ENCODE measurements around the gene GALE.
"Not testable (repeated sequence)": the region's sequence is repeated elsewhere in the genome, so short reads cannot be mapped to it uniquely, and the experiment has no call there.

The GALE gene

DNA sequence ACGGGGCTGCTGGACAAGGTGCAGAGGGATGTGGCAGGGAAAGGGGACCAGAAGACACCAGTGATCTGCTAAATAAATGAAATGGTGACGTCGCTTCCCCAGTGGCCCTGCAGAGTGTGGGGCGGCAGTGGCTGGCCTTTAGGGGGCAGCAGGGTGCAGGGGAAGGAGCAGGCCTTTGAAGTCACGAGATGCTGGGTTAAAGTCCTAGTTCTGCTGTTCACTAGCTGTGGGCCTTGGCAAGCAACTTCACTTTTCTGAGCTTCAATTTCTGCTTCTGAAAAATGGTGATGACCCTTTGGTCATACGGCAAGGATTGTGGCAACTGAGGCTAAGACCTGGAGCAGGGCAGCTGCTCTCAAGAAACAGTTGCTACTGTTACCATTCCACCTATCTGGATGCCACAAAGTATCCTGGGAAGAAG, 9.2 kb upstream of the GALE start:
- DNase-seq (ENCODE audit: low read depth): peak; percentile 59

DNA sequence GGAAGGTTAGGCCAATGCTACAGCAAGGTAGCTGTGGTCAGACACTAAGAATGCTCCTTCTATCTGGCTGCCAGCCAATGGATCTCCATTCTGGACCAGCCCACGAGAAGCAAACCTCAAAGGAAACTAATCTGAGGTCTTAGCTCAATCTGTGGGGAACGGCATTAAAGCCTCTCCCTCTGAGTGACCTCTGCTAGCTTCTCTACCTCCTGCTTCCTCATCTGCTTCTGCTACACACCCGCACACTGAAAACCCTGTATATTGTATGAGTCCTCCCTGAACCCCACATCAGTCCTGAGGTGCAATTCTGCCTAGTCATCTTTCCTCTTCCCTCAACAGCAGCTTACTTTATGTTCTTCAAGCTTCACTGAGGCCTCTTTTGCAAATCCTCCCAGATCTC, 6.9 kb upstream of the GALE start:
- no peak for DNase-seq (ENCODE audit: low read depth)

DNA sequence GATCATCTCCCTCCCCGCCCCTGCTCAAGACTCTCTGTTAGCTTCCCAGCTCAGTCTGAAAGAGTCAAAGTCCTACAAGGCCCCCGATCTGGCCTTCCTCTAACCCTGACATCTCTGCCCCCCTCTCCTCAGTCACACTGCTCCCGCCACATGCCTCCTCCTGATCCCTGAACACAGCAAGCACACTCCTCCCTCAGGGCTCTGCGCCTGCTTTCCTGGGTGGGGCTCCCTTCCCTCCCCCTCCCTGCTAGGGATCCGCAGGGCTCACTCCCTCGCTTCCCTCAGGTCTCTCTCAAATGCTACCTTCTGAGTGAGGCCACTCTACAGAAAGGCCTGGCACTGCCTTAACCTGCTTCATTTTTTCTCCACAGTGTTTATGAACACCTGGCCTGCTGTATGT, 5.7 kb upstream of the GALE start:
- no peak for DNase-seq (ENCODE audit: low read depth)

DNA sequence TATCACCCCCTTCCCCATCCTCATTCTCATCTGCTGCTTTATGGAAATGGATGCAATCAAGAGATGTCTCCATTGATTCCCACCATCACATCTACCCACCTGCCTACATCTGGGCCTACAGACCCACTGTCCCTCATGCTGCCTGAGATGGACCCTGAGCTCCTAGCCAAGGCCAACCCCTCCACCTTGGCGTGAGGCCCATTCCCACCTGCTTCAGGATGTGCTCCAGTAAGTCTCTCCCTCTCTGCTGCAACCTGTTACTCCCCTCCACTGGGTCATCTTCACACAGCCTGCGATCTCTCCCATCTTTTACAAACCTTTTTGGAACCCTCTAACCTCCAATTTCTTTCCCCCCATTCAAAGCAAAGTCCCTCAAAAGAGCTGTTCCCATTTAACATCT, 4.5 kb upstream of the GALE start:
- no peak for DNase-seq (ENCODE audit: low read depth)

DNA sequence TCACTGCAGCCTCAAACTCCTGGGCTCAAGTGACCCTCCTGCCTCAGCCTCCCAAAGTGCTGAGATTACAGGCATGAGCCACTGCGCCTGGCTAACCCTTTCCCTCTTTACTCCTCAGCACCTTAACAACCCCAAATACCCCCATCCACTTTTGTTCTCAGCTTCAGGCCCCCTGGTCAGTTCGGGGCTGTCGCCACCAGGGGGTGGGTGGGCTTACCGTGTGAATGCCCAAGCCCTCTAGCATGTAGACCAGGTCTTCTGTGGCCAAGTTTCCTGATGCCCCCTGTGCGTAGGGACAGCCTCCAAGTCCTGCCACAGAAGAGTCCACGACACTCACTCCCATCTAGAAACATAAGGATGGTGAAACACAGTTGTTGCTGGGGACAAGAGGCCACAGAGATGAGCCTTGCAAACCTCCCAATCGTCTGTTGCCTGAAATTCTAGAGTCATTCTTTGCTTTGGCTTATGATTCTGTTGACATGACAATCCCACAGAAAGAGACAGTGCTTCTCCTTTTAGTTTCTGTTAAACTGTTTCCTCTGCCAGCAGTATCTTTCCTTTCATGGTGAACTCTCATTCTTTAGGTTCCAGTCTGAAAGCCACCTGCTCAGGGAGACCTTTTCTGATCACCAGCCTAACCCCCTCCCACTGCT, 3.8 kb upstream of the GALE start:
- DNase-seq (ENCODE audit: low read depth): no peak

DNA sequence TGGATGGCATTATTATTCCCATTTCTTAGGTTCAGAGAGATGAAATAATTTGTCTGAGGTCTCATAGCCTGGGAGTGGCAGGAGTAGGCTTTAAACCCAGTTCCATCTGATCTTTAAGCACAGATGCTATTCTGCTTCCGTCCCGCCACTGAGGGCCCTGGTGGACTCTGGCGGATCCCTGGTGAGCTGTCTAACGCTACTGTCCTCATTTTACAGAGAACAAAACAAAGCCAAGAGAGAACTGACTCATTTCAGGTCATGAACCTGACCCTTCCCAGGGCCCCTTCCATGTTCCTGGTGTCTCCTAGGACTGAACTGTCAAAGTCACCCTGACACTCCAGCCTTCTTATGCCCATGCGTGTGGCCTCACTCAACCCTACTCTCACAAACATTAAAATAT, 3.1 kb upstream of the GALE start:
- no peak for DNase-seq (ENCODE audit: low read depth)

DNA sequence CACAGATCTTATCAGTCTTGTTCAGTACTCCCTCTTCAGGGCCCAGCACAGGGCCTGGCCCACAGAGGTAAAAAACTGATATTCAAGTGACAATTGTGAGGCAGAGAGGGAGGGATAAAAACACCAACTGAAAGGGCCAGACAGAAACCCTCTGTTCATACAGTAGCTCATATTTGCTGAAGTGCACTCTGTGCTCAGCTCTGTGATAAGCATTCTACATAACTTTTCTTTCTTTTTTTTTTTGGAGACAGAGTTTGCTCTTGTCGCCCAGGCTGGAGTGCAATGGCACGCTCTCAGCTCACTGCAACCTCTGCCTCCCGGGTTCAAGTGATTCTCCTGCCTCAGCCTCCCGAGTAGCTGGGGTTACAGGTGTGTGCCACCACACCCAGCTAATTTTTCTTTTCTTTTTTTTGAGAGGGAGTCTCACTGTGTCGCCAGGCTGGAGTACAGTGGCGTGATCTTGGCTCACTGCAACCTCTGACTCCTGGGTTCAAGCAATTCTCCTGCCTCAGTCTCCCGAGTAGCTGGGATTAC, 2.3 kb upstream of the GALE start:
- not testable (repeated sequence) for DNase-seq (ENCODE audit: low read depth)

DNA sequence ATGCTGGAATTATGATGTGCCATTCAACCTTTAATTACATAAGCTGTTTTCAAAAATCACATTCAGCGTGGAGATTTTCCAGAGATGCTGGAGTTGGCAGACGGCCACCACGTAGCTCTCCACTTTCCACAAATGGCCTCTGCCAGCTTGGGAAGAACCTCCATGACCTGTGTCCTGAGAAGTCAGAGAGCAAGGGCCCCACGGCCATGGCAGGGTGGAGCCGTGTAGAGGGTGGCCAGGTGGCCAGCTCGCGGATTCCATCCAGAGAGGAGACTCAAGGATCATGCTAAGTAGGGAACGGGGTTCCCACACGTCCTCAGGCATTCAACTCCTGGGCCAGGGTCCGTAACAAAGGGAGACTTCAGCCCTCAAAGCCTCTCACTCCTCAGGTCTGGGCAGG, 1.3 kb upstream of the GALE start:
- DNase-seq (ENCODE audit: low read depth): no peak

DNA sequence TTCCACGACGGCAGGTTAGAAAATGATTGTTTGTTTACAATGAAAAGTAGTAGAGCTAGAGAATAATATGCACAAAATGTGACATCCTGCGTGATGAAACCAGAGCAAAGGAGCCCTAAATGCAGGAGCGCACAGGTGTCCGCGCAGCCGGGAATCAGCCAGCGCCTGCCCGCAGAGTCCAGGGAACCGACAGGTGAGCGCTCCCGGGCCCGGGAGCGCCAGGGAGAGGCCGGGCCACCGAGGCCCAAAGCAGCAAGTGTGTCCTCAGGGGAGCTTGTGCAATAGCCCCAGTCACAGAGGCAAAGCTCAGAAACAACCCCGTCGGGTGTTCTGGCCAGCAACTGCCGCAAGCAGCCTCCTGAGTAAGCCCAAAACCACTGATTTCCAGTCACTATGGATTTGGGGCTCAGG, 789 bp upstream of the GALE start:
- DNase-seq (ENCODE audit: low read depth): no peak

DNA sequence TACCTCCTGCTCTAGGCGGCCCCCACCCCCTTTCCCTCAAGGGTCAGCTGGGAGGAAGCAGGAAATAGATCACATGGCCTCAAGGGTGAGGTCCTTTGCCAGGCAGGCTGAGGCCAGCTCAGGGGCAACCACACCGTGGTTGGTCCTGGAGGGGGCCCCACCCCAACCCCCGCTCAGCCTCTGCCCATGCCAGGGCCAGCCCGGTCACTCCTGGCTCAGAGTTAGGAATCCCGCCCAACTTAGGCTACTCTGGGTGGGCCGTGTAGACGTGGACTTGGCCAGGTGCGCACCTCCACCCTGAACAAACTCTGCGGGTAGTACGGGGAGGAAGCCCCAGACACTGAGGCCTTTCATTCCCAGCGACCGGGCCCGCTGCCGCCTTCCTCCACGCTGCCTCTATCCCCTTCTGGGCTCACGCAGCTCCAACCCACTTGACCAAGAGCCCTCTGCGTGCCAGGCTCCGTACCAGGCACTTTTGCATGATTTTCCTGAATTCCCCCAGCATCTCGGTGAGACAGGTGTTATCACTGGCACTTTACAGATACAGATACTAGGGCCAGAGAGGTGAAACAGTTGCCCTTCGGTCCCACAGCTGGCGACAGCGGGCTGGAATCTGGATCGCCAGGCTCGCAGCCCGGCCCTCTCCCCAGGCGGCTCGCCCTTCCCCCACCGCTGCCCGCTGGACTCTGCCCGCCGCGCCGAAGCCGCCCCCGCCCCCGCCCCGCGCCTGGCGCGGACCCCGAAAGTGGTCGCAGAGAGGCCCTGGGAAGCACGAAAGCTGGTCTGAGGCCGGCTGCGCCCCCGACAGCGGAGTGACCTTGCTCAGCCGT, 769 bp downstream of the GALE start:
- DNase-seq (ENCODE audit: low read depth): no peak

DNA sequence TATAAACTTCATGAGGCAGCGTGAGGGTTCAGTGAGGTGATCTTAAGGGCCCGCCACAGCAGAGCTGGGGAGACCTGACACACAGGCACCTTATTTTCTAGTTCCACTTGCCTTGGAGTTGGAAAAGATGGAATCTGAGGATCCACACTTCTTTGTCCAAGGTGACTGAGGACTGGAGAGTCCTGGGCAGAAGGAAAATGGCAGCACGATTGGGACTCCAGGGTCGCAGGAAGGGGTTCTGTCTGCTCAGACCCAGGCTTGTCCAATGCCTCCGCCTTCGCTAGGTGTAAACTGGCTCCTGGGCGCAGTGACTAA, 1.3 kb downstream of the GALE start:
- DNase-seq (ENCODE audit: low read depth): no peak

DNA sequence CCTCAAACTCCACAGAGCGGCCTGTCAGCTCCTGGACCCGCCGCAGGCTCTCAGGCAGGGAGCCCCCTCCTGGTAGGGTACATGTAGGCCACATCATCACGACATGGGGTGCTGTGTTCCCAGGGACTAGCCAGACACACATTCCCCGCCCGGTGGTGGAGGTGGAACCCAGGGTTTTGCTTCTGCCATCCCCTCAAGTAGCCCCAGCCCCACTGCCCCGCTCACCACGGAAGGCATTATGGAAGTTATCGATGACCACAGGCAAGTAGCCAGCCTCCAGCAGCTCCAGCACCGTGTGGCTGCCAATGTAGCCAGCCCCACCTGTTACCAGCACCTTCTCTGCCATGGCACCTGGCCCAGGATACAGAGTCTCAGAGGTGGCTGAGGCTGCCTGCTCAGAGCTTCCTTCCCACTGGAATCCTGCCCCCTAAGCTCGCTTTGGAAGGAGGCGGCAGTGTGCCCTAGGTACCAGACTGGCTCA, 1.9 kb downstream of the GALE start:
- no peak for DNase-seq (ENCODE audit: low read depth)

DNA sequence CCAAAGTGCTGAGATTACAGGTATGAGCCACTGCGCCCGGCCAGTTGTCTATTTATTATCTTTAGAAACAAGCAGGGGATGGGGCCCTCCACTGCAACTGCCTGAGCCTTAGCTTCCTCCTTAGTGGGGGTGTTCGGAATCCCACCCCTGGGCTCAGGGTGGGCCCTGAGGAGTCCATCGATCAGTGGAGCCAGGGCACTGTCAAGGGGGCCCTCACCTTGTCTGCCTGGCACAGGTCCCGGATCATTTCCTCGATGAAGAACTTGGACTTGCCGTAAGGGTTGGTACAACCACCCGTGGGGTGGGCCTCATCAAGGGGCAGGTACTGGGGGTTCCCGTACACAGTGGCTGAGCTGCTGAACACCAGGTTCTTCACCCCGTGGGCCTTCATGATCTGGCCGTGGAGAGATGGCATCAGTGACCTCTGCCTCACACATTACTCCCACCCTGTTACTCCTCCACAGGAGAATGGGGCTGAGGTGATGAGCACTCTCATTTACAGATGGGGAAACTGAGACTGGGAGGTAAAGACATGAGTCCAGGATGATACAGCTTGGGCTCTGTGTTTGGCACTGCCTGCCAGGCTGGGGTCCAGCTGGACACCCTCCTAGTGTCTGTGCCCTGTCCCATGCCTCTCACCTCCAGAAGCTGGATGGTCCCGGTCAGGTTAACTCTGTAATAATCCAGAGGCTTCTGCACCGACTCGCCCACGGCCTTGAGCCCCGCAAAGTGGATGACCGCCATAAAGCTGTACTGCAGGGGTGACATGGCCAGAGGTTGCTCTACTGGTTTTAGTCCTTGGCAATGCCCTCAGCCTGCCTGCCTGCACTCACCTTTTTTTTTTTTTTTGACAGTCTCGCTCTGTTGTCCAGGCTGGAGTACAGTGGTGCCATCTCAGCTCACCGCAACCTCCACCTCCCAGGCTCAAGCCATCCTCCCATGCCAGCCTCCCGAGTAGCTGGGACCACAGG, 2.8 kb downstream of the GALE start:
- DNase-seq (ENCODE audit: low read depth): no peak

DNA sequence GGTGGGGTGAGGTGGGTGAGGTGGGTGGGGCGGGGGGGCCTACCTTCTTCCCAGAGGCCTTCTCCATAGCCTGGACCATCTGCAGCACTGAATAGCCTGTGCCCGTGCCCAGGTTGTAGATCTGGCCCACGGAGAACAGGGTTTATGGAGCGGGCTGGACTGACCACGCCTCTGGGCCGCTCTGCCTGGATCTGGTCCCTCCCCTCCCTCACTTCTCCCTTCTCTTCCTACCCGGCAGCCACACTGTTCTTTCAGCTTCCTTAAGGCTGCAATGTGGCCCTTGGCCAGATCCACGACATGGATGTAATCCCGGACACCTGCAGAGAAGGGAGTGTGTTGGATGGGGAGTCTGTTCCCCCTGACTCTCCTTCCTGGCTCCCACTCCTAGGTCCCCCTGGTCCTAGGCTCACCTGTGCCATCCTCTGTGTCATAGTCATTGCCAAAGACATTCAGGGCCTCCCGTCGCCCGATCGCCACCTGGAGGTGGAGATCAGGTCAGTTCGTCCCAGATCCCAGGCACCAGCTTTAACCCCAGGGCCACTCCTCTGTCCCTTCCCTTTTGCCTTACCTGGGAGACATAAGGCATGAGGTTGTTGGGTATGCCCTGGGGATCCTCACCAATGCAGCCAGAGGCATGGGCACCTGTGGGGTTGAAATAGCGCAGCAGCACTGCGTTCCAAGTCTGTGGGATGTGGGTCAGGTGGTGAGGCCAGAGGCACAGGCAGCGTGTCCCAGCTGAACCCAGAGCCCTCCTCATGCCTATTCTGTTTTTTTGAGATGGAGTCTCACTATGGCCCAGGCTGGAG, 3.9 kb downstream of the GALE start:
- no peak for DNase-seq (ENCODE audit: low read depth)

DNA sequence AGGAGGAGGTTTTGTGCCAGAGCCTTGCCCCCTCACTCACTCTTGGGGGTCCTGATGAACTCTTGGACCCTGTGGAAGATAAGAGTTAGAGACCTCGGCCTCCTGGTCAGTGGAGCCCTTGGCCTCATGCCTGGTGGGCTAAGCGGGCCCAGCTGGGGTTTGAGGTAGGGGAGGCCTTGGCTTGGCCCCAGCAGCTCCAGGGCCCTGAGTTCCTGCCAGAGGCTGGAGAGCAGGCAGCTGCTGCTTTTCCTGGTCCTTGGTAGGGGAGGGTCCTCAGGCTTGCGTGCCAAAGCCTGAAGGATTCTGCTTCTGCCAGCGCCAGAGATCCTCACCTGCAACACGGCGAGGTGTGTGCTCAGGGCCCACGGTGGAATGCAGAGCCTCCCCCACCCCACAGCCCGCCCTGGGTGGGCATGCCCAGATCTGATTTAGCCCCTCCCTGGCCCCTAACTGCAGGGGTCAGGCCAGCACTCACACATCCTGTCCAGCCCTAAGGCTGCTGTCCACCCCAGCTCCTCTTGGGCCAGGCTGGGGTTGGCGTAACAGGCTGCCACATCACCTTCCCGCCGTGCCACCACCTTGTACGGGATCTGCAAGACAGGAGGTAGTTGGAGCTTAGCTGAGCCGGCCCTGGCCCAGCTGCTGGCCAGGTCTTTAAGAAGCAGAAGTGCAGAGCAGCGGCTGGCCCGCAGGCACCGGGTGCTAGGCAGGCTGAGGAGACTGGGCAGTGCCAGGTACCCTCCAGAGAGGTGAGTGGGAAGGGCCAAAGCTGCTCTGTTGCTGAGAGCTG, 4.7 kb downstream of the GALE start:
- DNase-seq (ENCODE audit: low read depth): no peak

DNA sequence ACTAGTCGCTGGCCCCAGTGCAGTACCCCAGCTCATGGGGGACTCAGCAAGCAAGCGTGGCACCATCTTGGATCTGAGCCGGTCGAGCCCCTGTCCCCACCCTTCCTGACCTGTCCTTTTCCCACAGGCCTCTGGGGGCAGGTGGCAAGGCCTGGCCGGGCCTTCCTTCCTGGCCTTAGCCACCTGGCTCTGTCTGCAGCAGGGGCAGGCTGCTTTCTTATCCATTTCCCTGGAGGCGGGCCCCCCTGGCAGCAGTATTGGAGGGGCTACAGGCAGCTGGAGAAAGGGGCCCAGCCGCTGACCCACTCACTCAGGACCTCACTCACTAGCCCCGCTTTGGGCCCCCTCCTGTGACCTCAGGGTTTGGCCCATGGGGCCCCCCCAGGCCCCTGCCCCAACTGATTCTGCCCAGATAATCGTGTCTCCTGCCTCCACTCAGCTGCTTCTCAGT, 5.8 kb downstream of the GALE start:
- not testable (repeated sequence) for DNase-seq (ENCODE audit: low read depth)

DNA sequence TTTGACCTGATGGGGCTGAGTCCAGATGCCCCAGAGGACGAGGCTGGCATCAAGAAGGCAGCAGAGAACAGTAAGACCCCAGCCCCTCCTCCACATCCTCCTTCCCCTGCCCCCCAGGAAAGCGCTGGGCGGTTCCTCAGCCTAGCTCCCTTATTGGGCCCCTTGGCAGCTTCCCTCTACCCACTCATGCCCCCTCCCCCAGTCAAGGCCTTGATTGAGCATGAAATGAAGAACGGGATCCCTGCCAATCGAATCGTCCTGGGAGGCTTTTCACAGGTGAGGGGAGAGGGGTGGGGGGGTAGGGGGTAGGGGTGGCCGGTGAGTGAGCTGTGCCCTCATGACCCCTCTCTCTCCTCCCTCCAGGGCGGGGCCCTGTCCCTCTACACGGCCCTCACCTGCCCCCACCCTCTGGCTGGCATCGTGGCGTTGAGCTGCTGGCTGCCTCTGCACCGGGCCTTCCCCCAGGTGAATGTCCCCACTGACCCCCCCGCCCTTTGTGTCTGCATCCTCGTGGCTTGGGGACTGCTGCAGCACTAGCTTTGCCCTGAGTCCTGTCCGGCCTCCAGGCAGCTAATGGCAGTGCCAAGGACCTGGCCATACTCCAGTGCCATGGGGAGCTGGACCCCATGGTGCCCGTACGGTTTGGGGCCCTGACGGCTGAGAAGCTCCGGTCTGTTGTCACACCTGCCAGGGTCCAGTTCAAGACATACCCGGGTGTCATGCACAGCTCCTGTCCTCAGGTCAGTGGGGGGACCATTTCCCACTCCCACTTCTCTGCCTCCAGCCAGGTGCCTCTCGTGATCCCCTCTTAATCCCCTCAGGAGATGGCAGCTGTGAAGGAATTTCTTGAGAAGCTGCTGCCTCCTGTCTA, 6.5 kb downstream of the GALE start:
- DNase-seq (ENCODE audit: low read depth): no peak

DNA sequence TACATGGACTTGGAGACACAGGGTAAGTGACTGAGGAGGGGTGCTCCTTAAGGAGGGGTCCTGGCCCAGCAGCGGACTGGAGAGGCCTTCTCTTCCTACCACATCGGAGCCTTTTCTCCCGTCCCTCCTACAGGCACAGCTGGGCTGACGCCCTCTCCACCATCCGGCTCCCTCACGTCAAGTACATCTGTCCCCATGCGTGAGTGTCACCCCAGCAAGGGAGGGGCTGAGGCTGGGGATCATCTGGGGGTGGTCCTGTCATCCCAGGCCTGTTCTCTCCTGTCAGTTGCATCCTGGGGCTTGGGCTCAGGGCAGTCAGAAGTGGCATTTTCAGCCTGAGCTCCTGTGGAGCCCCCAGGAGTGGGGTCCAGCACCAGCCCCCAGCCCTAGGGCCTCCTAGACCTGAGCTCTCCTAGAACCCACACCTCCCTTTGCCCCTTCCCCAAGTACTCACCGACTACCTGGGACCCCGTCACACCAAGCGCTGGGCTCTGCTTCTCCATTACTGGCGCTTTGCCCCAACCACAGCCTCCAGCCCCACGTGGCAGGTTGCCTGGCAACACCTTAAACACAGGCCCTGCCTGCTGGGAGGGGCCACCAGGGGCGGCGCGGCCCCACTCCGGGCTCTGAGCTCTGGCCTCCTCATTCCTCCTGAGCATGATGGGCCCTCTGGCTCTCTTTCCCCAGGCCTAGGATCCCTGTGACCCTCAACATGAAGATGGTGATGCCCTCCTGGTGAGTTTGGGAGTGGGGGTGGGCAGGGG, 7.4 kb downstream of the GALE start:
- no peak for DNase-seq (ENCODE audit: low read depth)

Data from stimulated activated CD8-positive, alpha-beta memory T cell treated with anti-CD3 and anti-CD28 coated beads, Interleukin-12 subunit alpha, Interleukin-12 subunit beta, amount 100 ng/mL, for 4 hours (primary cell).